BE2C (cell line): Measurements from ENCODE around the gene IFITM5.

ENCODE experiments used
- DNase-seq: peaks from one replicate; pipeline ENCODE4 v3.0.0-alpha.2; 2020
- H3K27me3 ChIP-seq: fragments of 250-450 bp; sonication (Bioruptor Pico); 2 replicates; pipeline ENCODE4 v1.5.1; 2020; ENCODE audit warnings: mild to moderate bottlenecking
- H3K36me3 ChIP-seq: fragments of 250-450 bp; sonication (Bioruptor Pico); 2 replicates; pipeline ENCODE4 v1.5.1; 2020; ENCODE audit warnings: mild to moderate bottlenecking
- H3K4me1 ChIP-seq: fragments of 250-450 bp; sonication (Bioruptor Pico); 2 replicates; pipeline ENCODE4 v1.5.1; 2020
- H3K4me3 ChIP-seq: 2 replicates; pipeline ENCODE4 v1.5.1; 2011; ENCODE audit warnings: low read depth, low read length
- H3K9me3 ChIP-seq: fragments of 250-450 bp; sonication (Bioruptor Pico); 2 replicates; pipeline ENCODE4 v1.5.1; 2020
- CTCF ChIP-seq: IDR thresholded peaks from 2 replicates; pipeline ENCODE4 v1.5.1; 2012; ENCODE audit warnings: mild to moderate bottlenecking, low read depth, low read length

Gene IFITM5

GRCh38 chr11:292211-293121, 6.9 kb downstream of the IFITM5 start:
- no peaks in the 10 kb centered on the region for H3K36me3 ChIP-seq
- no peaks in the 10 kb centered on the region for H3K4me1 ChIP-seq
- DNase-seq, result no peak
- no peaks in the 10 kb centered on the region for H3K9me3 ChIP-seq
- H3K4me3 ChIP-seq, result no peak overlapping the region
- peaks cover 15% of the 10 kb centered on the region for H3K27me3 ChIP-seq
- no peak for TF ChIP-seq CTCF

- H3K9me3 ChIP-seq, result no peaks in the 10 kb centered on the region
- no peak for TF ChIP-seq CTCF
- no peak for DNase-seq
- no peaks in the 10 kb centered on the region for H3K36me3 ChIP-seq
- peaks cover 15% of the 10 kb centered on the region for H3K27me3 ChIP-seq
- no peak overlapping the region for H3K4me3 ChIP-seq
- no peaks in the 10 kb centered on the region for H3K4me1 ChIP-seq
These were observed 7.8 kb downstream of the IFITM5 start for GRCh38 chr11:291281-292210.

- no peak for DNase-seq
- Histone ChIP-seq H3K4me3 (no peak overlapping the region), H3K36me3 (no peaks in the 10 kb centered on the region), H3K27me3 (peaks cover 13% of the 10 kb centered on the region), H3K9me3 (no peaks in the 10 kb centered on the region), H3K4me1 (no peaks in the 10 kb centered on the region)
- TF ChIP-seq CTCF, result no peak
These were observed 8.6 kb downstream of the IFITM5 start for GRCh38 chr11:290621-291231.

GRCh38 chr11:289712-290620, 9.4 kb downstream of the IFITM5 start:
- Histone ChIP-seq H3K4me3 (no peak overlapping the region), H3K9me3 (no peaks in the 10 kb centered on the region), H3K4me1 (no peaks in the 10 kb centered on the region), H3K36me3 (no peaks in the 10 kb centered on the region), H3K27me3 (peaks cover 11% of the 10 kb centered on the region)
- no peak for DNase-seq
- TF ChIP-seq CTCF, result no peak

GRCh38 chr11:289398-289711, 10.0 kb downstream of the IFITM5 start:
- Histone ChIP-seq H3K27me3 (peaks cover 11% of the 10 kb centered on the region), H3K4me1 (no peaks in the 10 kb centered on the region), H3K4me3 (no peak overlapping the region), H3K36me3 (no peaks in the 10 kb centered on the region), H3K9me3 (no peaks in the 10 kb centered on the region)
- no peak for TF ChIP-seq CTCF
- DNase-seq, result no peak
